MM.1S (cell line): ENCODE results near the gene OGFR.

Experiments used
- DNase-seq: peaks from one replicate; pipeline ENCODE4 v3.0.0-alpha.2; 2015
- H2AFZ ChIP-seq: fragments of 300-600 bp; sonication (generic); 2 replicates; pipeline ENCODE4 v1.6.0; 2016; ENCODE audit warnings: antibody characterized with exemption, low read length
- H3F3A ChIP-seq: fragments of 300-600 bp; sonication (generic); 2 replicates; pipeline ENCODE4 v1.6.1; 2016; ENCODE audit warnings: mild to moderate bottlenecking, antibody characterized with exemption, low read length, moderate library complexity, mixed read lengths; ENCODE audit not compliant: insufficient read depth
- H3K27ac ChIP-seq: fragments of 300-600 bp; sonication (generic); 2 replicates; pipeline ENCODE4 v1.5.1; 2016; ENCODE audit warnings: mild to moderate bottlenecking, low read length
- H3K27me3 ChIP-seq: fragments of 300-600 bp; sonication (generic); replicated peaks from 2 replicates; pipeline ENCODE4 v1.6.0; 2016; ENCODE audit warnings: low read length; ENCODE audit not compliant: insufficient read depth
- H3K36me3 ChIP-seq: fragments of 300-600 bp; sonication (generic); replicated peaks from 2 replicates; pipeline ENCODE4 v1.6.1; 2016; ENCODE audit warnings: mild to moderate bottlenecking, low read length, mixed read lengths; ENCODE audit not compliant: insufficient read depth
- H3K4me1 ChIP-seq: fragments of 300-600 bp; sonication (generic); 2 replicates; pipeline ENCODE4 v1.6.1; 2016; ENCODE audit warnings: low read length, mixed read lengths
- H3K4me2 ChIP-seq: fragments of 300-600 bp; sonication (generic); 2 replicates; pipeline ENCODE4 v1.6.0; 2016; ENCODE audit warnings: low read depth, low read length
- H3K4me3 ChIP-seq: fragments of 300-600 bp; sonication (generic); 2 replicates; pipeline ENCODE4 v1.5.1; 2016; ENCODE audit warnings: low read length, mixed read lengths
- H3K79me2 ChIP-seq: fragments of 300-600 bp; sonication (generic); 2 replicates; pipeline ENCODE4 v1.6.1; 2016; ENCODE audit warnings: mixed run types, low read length, mixed read lengths
- H3K9ac ChIP-seq: fragments of 300-600 bp; sonication (generic); 2 replicates; pipeline ENCODE4 v1.6.1; 2016; ENCODE audit warnings: low read length, mixed read lengths
- H3K9me2 ChIP-seq: fragments of 300-600 bp; sonication (generic); replicated peaks from 2 replicates; pipeline ENCODE4 v1.6.1; 2016; ENCODE audit warnings: mild to moderate bottlenecking, low read length, mixed read lengths; ENCODE audit not compliant: insufficient read depth
- H3K9me3 ChIP-seq: fragments of 300-600 bp; sonication (generic); replicated peaks from 2 replicates; pipeline ENCODE4 v1.6.1; 2016; ENCODE audit warnings: mild to moderate bottlenecking, low read length, mixed read lengths; ENCODE audit not compliant: insufficient read depth
- H4K20me1 ChIP-seq: fragments of 300-600 bp; sonication (generic); 2 replicates; pipeline ENCODE4 v1.6.1; 2016; ENCODE audit warnings: mild to moderate bottlenecking, low read length, moderate library complexity, mixed read lengths; ENCODE audit not compliant: insufficient read depth
- CTCF ChIP-seq: fragments of 300-600 bp; sonication (generic); IDR thresholded peaks from 2 replicates; pipeline ENCODE4 v1.5.1; 2016; ENCODE audit warnings: antibody characterized with exemption, low read length, mixed read lengths
- EZH2 ChIP-seq: fragments of 300-600 bp; sonication (generic); optimal IDR thresholded peaks from 2 replicates; pipeline ENCODE3; 2017; ENCODE audit warnings: low read depth, mild to moderate bottlenecking, antibody characterized with exemption, low read length, mixed read lengths
- EZH2phosphoT487 ChIP-seq: fragments of 300-600 bp; sonication (generic); IDR thresholded peaks from 2 replicates; pipeline ENCODE4 v1.6.1; 2018; ENCODE audit warnings: antibody characterized with exemption, low read length

OGFR gene

GRCh38 chr20:62804021-62804626, 511 bp upstream of the OGFR start:
- Histone ChIP-seq H3K36me3 (peaks cover 2% of the 10 kb centered on the region; the same call in 1 of the 2 replicates), H3K9me2 (no peaks in the 10 kb centered on the region), H2AFZ (peak overlapping the region; percentile 80), H3K27ac (no peak overlapping the region), H3K79me2 (peaks cover 23% of the 10 kb centered on the region), H3F3A (no peaks in the 10 kb centered on the region), H3K27me3 (no peaks in the 10 kb centered on the region), H3K4me2 (peak overlapping the region; percentile 91), H4K20me1 (no peaks in the 10 kb centered on the region), H3K4me1 (peaks cover 9% of the 10 kb centered on the region; the same call in 1 of the 2 replicates), H3K9me3 (no peaks in the 10 kb centered on the region), H3K4me3 (peak overlapping the region; percentile 57), H3K9ac (no peak overlapping the region; the same call in 1 of the 2 replicates)
- peak; percentile 17 for TF ChIP-seq CTCF
- TF ChIP-seq EZH2 = no peak
- TF ChIP-seq EZH2phosphoT487 = no peak
- no peak for DNase-seq

DNA sequence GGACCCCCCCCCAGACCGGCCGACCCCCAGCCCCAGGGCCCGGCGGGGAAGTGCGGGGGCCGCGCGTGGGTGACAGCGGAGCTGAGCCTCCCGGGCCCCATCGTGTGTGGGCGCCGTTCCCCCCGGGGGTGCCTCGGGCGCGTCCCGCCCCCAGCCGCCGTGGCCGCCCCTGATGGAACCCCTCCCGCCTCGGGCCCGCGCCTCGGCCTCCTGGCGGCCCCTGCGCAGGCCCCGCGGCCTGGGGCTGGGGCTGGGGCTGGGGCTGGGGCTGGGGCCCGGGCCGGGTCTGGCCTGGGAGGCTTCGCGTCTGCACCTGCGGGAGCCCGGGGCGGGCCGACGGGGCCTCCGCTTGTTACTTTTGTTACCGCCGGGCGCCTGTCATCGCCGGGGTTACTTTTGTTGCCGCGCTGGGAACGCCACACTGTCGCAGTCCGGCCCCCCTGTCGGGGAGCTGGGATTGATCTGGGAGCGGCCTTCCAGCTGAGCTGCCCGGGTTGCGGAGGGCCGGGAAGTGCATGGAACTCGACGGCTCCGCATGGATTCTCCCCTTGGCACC, 598 bp downstream of the OGFR start:
- Histone ChIP-seq H3K79me2 (peaks cover 23% of the 10 kb centered on the region), H3K27ac (no peak overlapping the region), H3K27me3 (no peaks in the 10 kb centered on the region), H3F3A (no peaks in the 10 kb centered on the region), H3K4me3 (peak overlapping the region; percentile 88), H2AFZ (no peak overlapping the region), H3K9me2 (no peaks in the 10 kb centered on the region), H4K20me1 (no peaks in the 10 kb centered on the region), H3K4me1 (peaks cover 9% of the 10 kb centered on the region; the same call in 1 of the 2 replicates), H3K4me2 (peak overlapping the region; percentile 89), H3K36me3 (0 out of 2 replicates have a peak, but pooled peaks cover 2% of the 10 kb centered on the region), H3K9ac (peak overlapping the region; percentile 71), H3K9me3 (no peaks in the 10 kb centered on the region)
- TF ChIP-seq EZH2 (no peak), CTCF (no peak), EZH2phosphoT487 (no peak)
- DNase-seq = no peak

- H3K27me3 ChIP-seq = no peaks in the 10 kb centered on the region
- H3K9me3 ChIP-seq = no peaks in the 10 kb centered on the region
- H3K4me1 ChIP-seq = peaks cover 9% of the 10 kb centered on the region; the same call in 1 of the 2 replicates
- no peaks in the 10 kb centered on the region for H3F3A ChIP-seq
- H3K27ac ChIP-seq = no peak overlapping the region
- peak overlapping the region; percentile 71 for H3K9ac ChIP-seq
- no peaks in the 10 kb centered on the region for H3K9me2 ChIP-seq
- H3K4me2 ChIP-seq = peak overlapping the region; percentile 89
- peaks cover 23% of the 10 kb centered on the region for H3K79me2 ChIP-seq
- H2AFZ ChIP-seq = no peak overlapping the region
- H4K20me1 ChIP-seq = no peaks in the 10 kb centered on the region
- TF ChIP-seq EZH2phosphoT487 = no peak
- TF ChIP-seq CTCF = no peak
- no peak for TF ChIP-seq EZH2
- H3K36me3 ChIP-seq = 0 out of 2 replicates have a peak, but pooled peaks cover 2% of the 10 kb centered on the region
- DNase-seq = no peak
- H3K4me3 ChIP-seq = peak overlapping the region; percentile 88
Observed at GRCh38 chr20:62805711-62806382, 1.2 kb downstream of the OGFR start.
